Measurements from ENCODE around the gene NEDD8.
"Not testable (repeated sequence)": the region's sequence is repeated elsewhere in the genome, so short reads cannot be mapped to it uniquely, and the experiment has no call there.

- not testable (repeated sequence) for TF ChIP-seq CTCF (conservative IDR thresholded peaks at IDR 0.05 in 1 of 2, IDR thresholded peaks at IDR 0.05 in 1 of 2; ENCODE audit: low read depth in 1 of 2, low read length in 2 of 2); EZH2 (IDR thresholded peaks at IDR 0.05; ENCODE audit: low read length, missing control alignments)
These were observed 15.3 kb downstream of the NEDD8 start for GRCh38 chr14:24216876-24217275.

Data from fibroblast of lung (primary cell).